Activated B cell treated with CpG ODN at 0.5 μM for 24 hours (primary cell): ENCODE data around the gene PHOSPHO2. TPM values are rescaled to one million over a fixed set of nuclear protein-coding genes. Genes with fewer than 3 reads are reported as not detected.

ENCODE experiments used
- ATAC-seq: fragments of 200-7000 bp; cut with Tn5 transposase; one replicate; pipeline ENCODE4 v1.10.0; 2021; ENCODE audit warnings: low read depth, mild to moderate bottlenecking, moderate library complexity
- CTCF ChIA-PET: fragments of 350-600 bp; sonication (Branson Sonifier 250); formaldehyde crosslinking; loops from one replicate; lab custom pipeline; 2021; ENCODE audit warnings: antibody characterized with exemption; lab: Charles Lee
- POLR2A ChIA-PET: fragments of 350-600 bp; sonication (Branson Sonifier 250); formaldehyde crosslinking; loops from one replicate; lab custom pipeline; 2021; ENCODE audit warnings: antibody characterized with exemption; lab: Charles Lee
- DNase-seq: peaks from one replicate; pipeline ENCODE4 v3.0.0; 2022
- H3K27ac Mint-ChIP-seq: one replicate; pipeline ENCODE4 v1.8.0; 2020; ENCODE audit warnings: mixed read lengths
- H3K27me3 Mint-ChIP-seq: one replicate; pipeline ENCODE4 v1.8.0; 2021; ENCODE audit warnings: mixed read lengths
- H3K36me3 Mint-ChIP-seq: one replicate; pipeline ENCODE4 v1.8.0; 2021; ENCODE audit warnings: low read depth, mixed read lengths
- H3K4me1 Mint-ChIP-seq: one replicate; pipeline ENCODE4 v1.8.0; 2021; ENCODE audit warnings: mixed read lengths
- H3K4me3 Mint-ChIP-seq: one replicate; pipeline ENCODE4 v1.8.0; 2020; ENCODE audit warnings: mild to moderate bottlenecking, mixed read lengths
- H3K9me3 Mint-ChIP-seq: one replicate; pipeline ENCODE4 v1.8.0; 2020; ENCODE audit warnings: mixed read lengths
- CTCF ChIP-seq: fragments of 200-600 bp; IDR thresholded peaks from one replicate; pipeline ENCODE4 v1.8.0; 2022; ENCODE audit warnings: antibody characterized with exemption, mild to moderate bottlenecking
- intact Hi-C: fragments of 100-400 bp; cut with micrococcal nuclease; formaldehyde crosslinking; loops from one replicate; pipeline ENCODE4 v1.15.1; 2024
- total RNA-seq: library from RNA; stranded (reverse); gene quantifications from 2 replicates; pipeline ENCODE4 v1.2.3, GENCODE V29; 2022

Gene PHOSPHO2
- total RNA-seq, 1 donor from 2014 or later, result 6.3 TPM

GRCh38 chr2:169732583-169733358 is 38.5 kb downstream of the PHOSPHO2 start:
- no peak for DNase-seq
- no peak overlapping the region for H3K27ac Mint-ChIP-seq
- CTCF ChIA-PET, result no interaction called here
- no peaks in the 10 kb centered on the region for H3K9me3 Mint-ChIP-seq
- TF ChIP-seq CTCF, result no peak
- POLR2A ChIA-PET, result no interaction called here
- H3K36me3 Mint-ChIP-seq, result no peaks in the 10 kb centered on the region
- intact Hi-C loops, result loop anchor here (1.0 to 2.0 kb wide), 3 partner anchors 38 to 92 kb away; partner anchors contain the start of genes CFAP210, METTL5, PHOSPHO2 and SSB
- H3K4me3 Mint-ChIP-seq, result peak overlapping the region; percentile 90
- peaks cover 12% of the 10 kb centered on the region for H3K27me3 Mint-ChIP-seq
- H3K4me1 Mint-ChIP-seq, result peaks cover 15% of the 10 kb centered on the region
- ATAC-seq, result no peak

DNA sequence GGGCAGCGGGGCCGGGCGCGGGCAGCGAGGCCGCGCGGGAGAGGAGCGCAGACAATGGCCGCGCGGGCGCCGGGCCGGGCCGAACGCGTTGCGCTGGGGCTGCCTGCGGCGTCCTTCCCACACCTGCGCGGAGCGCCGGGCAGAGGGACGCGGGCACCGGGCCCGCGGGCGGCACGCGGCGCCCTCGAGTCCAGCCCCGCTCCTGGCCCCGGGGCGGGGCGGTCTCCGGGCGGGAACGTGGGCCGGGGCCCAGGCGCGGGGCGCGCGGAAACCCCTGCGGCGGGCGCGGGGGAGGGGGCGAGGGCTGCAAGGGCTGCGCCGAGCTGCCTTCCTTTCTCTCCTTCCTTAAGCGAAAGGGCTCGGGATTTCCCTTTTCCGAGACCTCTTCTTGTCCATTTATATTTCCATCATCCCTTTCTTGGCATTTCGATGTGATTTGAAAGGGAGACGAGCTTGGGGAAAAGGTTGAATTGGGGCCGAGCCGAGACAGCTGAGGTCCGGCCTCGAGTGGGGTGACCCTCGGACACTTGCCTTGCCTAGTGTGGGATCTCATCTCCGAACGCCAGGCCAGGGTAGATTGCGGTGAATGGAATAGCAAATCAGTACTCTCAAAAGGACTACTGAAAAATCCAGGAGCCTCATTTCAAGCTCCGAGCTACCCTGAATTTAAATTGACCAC is 40.0 kb downstream of the PHOSPHO2 start:
- ChIA-PET CTCF (no interaction called here), POLR2A (no interaction called here)
- intact Hi-C loops, result no loop called here
- Mint-ChIP-seq H3K4me3 (peak overlapping the region; percentile 77), H3K4me1 (peaks cover 15% of the 10 kb centered on the region), H3K27me3 (peaks cover 12% of the 10 kb centered on the region), H3K36me3 (no peaks in the 10 kb centered on the region), H3K9me3 (no peaks in the 10 kb centered on the region), H3K27ac (no peak overlapping the region)
- no peak for TF ChIP-seq CTCF
- ATAC-seq (peak; percentile 30), DNase-seq (peak; percentile 21)

- POLR2A ChIA-PET, result no interaction called here
- peak overlapping the region; percentile 35 for H3K4me3 Mint-ChIP-seq
- no peaks in the 10 kb centered on the region for H3K9me3 Mint-ChIP-seq
- peaks cover 12% of the 10 kb centered on the region for H3K27me3 Mint-ChIP-seq
- H3K4me1 Mint-ChIP-seq, result peaks cover 15% of the 10 kb centered on the region
- H3K27ac Mint-ChIP-seq, result no peak overlapping the region
- ATAC-seq (no peak), DNase-seq (no peak)
- TF ChIP-seq CTCF, result no peak
- CTCF ChIA-PET, result no interaction called here
- H3K36me3 Mint-ChIP-seq, result no peaks in the 10 kb centered on the region
- intact Hi-C loops, result no loop called here
Observed at GRCh38 chr2:169735623-169736022, 41.4 kb downstream of the PHOSPHO2 start.

DNA sequence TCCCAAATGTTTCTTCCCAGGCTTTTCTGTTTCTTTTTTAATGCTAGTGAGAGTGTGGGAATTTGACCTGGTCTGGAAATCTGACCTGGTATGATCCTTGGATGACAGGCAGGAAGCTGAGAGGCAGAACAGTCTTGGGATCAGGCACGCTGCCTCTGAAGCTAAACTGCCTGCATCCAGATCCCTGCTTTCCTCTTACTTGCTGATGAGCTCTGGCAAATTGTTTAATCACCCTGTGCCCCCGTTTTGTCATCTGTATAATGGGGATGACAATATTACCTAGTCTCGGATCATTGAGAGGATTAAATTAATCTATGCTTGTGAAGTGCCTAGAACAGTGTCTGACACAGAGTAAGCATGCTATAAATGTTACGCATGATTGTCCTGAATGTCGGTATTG is 42.6 kb downstream of the PHOSPHO2 start:
- POLR2A ChIA-PET, result no interaction called here
- peaks cover 12% of the 10 kb centered on the region for H3K27me3 Mint-ChIP-seq
- ATAC-seq, result no peak
- H3K36me3 Mint-ChIP-seq, result no peaks in the 10 kb centered on the region
- intact Hi-C loops, result no loop called here
- CTCF ChIA-PET, result no interaction called here
- no peaks in the 10 kb centered on the region for H3K9me3 Mint-ChIP-seq
- DNase-seq, result no peak
- no peak overlapping the region for H3K4me3 Mint-ChIP-seq
- peaks cover 15% of the 10 kb centered on the region for H3K4me1 Mint-ChIP-seq
- no peak for TF ChIP-seq CTCF
- H3K27ac Mint-ChIP-seq, result no peak overlapping the region

DNA sequence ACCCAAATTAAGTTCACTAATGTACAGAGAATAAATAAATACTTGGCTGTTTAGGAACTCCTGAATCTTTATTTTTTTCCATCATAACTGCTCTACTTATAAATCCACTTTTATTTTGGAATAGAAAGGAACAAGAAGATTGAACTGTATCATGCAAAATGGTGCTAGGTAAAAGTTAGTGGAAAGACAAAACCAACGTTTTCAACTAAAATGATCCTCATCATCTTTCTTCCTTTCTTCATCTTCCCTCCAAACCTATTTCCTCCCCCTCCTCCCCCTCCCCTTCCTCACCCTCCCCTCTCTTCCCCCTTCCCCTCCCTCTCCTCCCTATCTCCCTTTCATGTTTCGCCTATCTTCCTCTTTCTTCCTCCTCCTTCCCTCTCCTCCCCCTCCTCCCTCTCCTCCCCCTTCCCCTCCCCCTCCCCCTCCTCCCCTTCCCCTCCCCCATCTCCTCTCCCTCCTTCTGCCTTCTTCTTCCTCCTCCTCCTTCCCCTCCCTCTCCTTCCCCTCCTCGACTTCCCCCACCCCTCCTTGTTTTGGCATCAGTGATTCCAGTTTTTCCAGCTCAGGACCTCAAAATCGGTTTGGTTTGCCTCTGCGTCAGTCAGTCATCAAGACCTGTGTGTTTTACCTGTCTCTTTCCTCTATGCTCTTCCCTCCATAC is 44.4 kb downstream of the PHOSPHO2 start:
- Mint-ChIP-seq H3K36me3 (no peaks in the 10 kb centered on the region), H3K4me3 (no peak overlapping the region), H3K9me3 (no peaks in the 10 kb centered on the region), H3K27me3 (peaks cover 12% of the 10 kb centered on the region), H3K27ac (no peak overlapping the region), H3K4me1 (peaks cover 2% of the 10 kb centered on the region)
- no peak for TF ChIP-seq CTCF
- ChIA-PET CTCF (no interaction called here), POLR2A (no interaction called here)
- intact Hi-C loops, result no loop called here
- ATAC-seq (no peak), DNase-seq (no peak)
